Measurements from ENCODE around the gene MYL5. TPM values are rescaled to one million over a fixed set of nuclear protein-coding genes. Genes with fewer than 3 reads are reported as not detected.
A peak's percentile ranks its signal among the peaks of the same experiment; 100 is the strongest.

Gene MYL5
- total RNA-seq, 1 experiment from 2014 or later, result 18.0 TPM

GRCh38 chr4:722169-722725 lies 47.9 kb downstream of the MYL5 start:
- Mint-ChIP-seq H3K4me1 (no peaks in the 10 kb centered on the region; a peak in 2 of 4 replicates), H3K36me3 (ENCODE audit: insufficient read depth in 1 of 3, low read depth in 3 of 3) (peaks cover 25 to 34% (median 32%) of the 10 kb centered on the region in 3 experiments), H3K27me3 (ENCODE audit: low read depth) (no peaks in the 10 kb centered on the region; the same call in 1 of the 2 replicates), H3K4me3 (no peak overlapping the region), H3K9me3 (no peaks in the 10 kb centered on the region; a peak in 1 of 5 replicates), H3K27ac (peak overlapping the region in 1 of 3 experiments; percentile 59; a peak in 1 of 7 replicates)
- H3K4me2 ChIP-seq (ENCODE audit: insufficient read depth, insufficient read length, low read length), result no peak overlapping the region
- H3K79me2 ChIP-seq (ENCODE audit: insufficient read depth, low read length), result peaks cover 29% of the 10 kb centered on the region; the same call in 1 of the 2 replicates
- H3K9me3 ChIP-seq (ENCODE audit: control insufficient read depth, low read depth, low read length), result no peaks in the 10 kb centered on the region
- no peak for DNase-seq
- no peak overlapping the region for H2BK5ac ChIP-seq (ENCODE audit: insufficient read length, low read length)
- peaks cover 4% of the 10 kb centered on the region for H3K79me1 ChIP-seq (ENCODE audit: insufficient read depth, low read depth, low read length, poor library complexity, severe bottlenecking)
- H3K23me2 ChIP-seq (ENCODE audit: insufficient read length, low read depth, low read length, poor library complexity, severe bottlenecking), result no peaks in the 10 kb centered on the region
- H4K91ac ChIP-seq (ENCODE audit: insufficient read length, low read depth, low read length), result no peak overlapping the region
- no peak overlapping the region for H4K5ac ChIP-seq (ENCODE audit: insufficient read length, low read depth, low read length)
- H3K27ac ChIP-seq (ENCODE audit: insufficient read length, low read depth, low read length), result no peak overlapping the region
- no peak overlapping the region for H3K4ac ChIP-seq (ENCODE audit: low read depth, low read length)
- no peak overlapping the region for H3K9ac ChIP-seq (ENCODE audit: extremely low read depth, insufficient read length, low read length)
- H2BK120ac ChIP-seq (ENCODE audit: low read depth, low read length, poor library complexity, severe bottlenecking), result no peak overlapping the region
- H3K23ac ChIP-seq (ENCODE audit: insufficient read length, low read depth, low read length), result no peak overlapping the region
- no peak overlapping the region for H2BK15ac ChIP-seq (ENCODE audit: low read depth, low read length)
- H3T11ph ChIP-seq (ENCODE audit: low read length), result no peak overlapping the region
- H3K14ac ChIP-seq (ENCODE audit: insufficient read depth, low read length), result no peak overlapping the region
- H3K18ac ChIP-seq (ENCODE audit: insufficient read length, low read depth, low read length), result no peak overlapping the region
- H4K20me1 ChIP-seq (ENCODE audit: control insufficient read depth, insufficient read depth, insufficient read length), result no peaks in the 10 kb centered on the region
- no peaks in the 10 kb centered on the region for H3K4me1 ChIP-seq (ENCODE audit: insufficient read depth, low read length)
- H2AFZ ChIP-seq (ENCODE audit: low read length), result no peak overlapping the region
- no CpG with 5 or more reads among the region's 47 CpGs for WGBS (ENCODE audit: extremely low coverage, insufficient read length, low lambda C conversion rate)
- no peak overlapping the region for H4K8ac ChIP-seq (replicated peaks; ENCODE audit: insufficient read length, low read depth, low read length)
- H2BK12ac ChIP-seq (ENCODE audit: insufficient read length, low read depth, low read length), result no peak overlapping the region
- no peak overlapping the region for H2BK20ac ChIP-seq (ENCODE audit: low read depth, low read length, poor library complexity, severe bottlenecking)
- H2AK5ac ChIP-seq (ENCODE audit: insufficient read length, low read length), result no peak overlapping the region
- no peak for TF ChIP-seq CTCF (conservative IDR thresholded peaks at IDR 0.05)
- no peak overlapping the region for H3K56ac ChIP-seq (ENCODE audit: insufficient read length, low read depth, low read length)
- H3K27me3 ChIP-seq (ENCODE audit: insufficient read depth, low read length), result no peaks in the 10 kb centered on the region

Measured in H9 (cell line).